HepG2 (cell line): ENCODE data around the gene NPB. TPM values are rescaled to one million over a fixed set of nuclear protein-coding genes. Genes with fewer than 3 reads are reported as not detected.

Experiments
- ERF ChIP-seq: IDR thresholded peaks from 2 replicates; pipeline ENCODE4 v1.6.1; 2018; ENCODE audit warnings: missing biosample characterization, missing genetic modification reagents
- FLYWCH1 ChIP-seq: sonication (generic); formaldehyde crosslinking; IDR thresholded peaks from 2 replicates; pipeline ENCODE4 v1.8.1; 2023; ENCODE audit warnings: mild to moderate bottlenecking, missing genetic modification reagents
- HOXA9 ChIP-seq: sonication (generic); formaldehyde crosslinking; IDR thresholded peaks from 2 replicates; pipeline ENCODE4 v1.8.1; 2022; ENCODE audit warnings: missing genetic modification reagents, mild to moderate bottlenecking, moderate library complexity, borderline replicate concordance
- MLLT10 ChIP-seq: sonication (generic); formaldehyde crosslinking; IDR thresholded peaks from 2 replicates; pipeline ENCODE4 v1.4.0; 2020; ENCODE audit warnings: missing genetic modification reagents
- SIN3B ChIP-seq: fragments of 150-350 bp; IDR thresholded peaks from 2 replicates; pipeline ENCODE4 v1.6.1; 2014; ENCODE audit warnings: low read length
- ZNF350 ChIP-seq: sonication (generic); formaldehyde crosslinking; IDR thresholded peaks from 2 replicates; pipeline ENCODE4 v1.4.0; 2020; ENCODE audit warnings: mild to moderate bottlenecking, low read depth, missing genetic modification reagents, borderline replicate concordance
- ZNF446 ChIP-seq: sonication (generic); formaldehyde crosslinking; IDR thresholded peaks from 2 replicates; pipeline ENCODE4 v1.5.0; 2020; ENCODE audit warnings: mild to moderate bottlenecking, missing genetic modification reagents
- ZNF563 ChIP-seq: sonication (generic); formaldehyde crosslinking; IDR thresholded peaks from 2 replicates; pipeline ENCODE4 v1.8.0; 2022; ENCODE audit warnings: mild to moderate bottlenecking, moderate library complexity, missing genetic modification reagents
- ZNF564 ChIP-seq: sonication (generic); formaldehyde crosslinking; IDR thresholded peaks from 2 replicates; pipeline ENCODE4 v1.8.1; 2023; ENCODE audit warnings: mild to moderate bottlenecking, missing genetic modification reagents
- ZNF615 ChIP-seq: sonication (generic); formaldehyde crosslinking; IDR thresholded peaks from 2 replicates; pipeline ENCODE4 v1.5.0; 2020; ENCODE audit warnings: mild to moderate bottlenecking, missing genetic modification reagents, borderline replicate concordance
- ZNF616 ChIP-seq: sonication (generic); formaldehyde crosslinking; IDR thresholded peaks from 2 replicates; pipeline ENCODE4 v1.5.0; 2020; ENCODE audit warnings: low read depth, mild to moderate bottlenecking, missing genetic modification reagents
- polyA plus RNA-seq, 8 experiments: library from polyadenylated mRNA; depleted of rRNA in 3 of 8; stranded (reverse) in 7 of 8; unstranded in 1 of 8; fragments of >200 nt; fragmentation: Illumina TruSeq in 4 of 8; extraction: Trizol in 4 of 8; gene quantifications; 2 replicates each; pipeline versions ENCODE4 v1.2.1 to v1.2.3, GENCODE V29; 2011 to 2016; ENCODE audit warnings: low read depth in 4 of 8, missing spikeins in 1 of 8, mixed read lengths in 1 of 8; ENCODE audit not compliant: insufficient read depth in 1 of 8
- total RNA-seq, 5 experiments: library from RNA; depleted of rRNA; stranded (reverse); fragments of >200 nt; fragmentation: Illumina TruSeq; extraction: Trizol; gene quantifications; 2 replicates each; pipeline ENCODE4 v1.2.3, GENCODE V29; 2016; ENCODE audit warnings: low read depth in 1 of 5
- TF ChIP-seq, protein P1 (sequence below): IDR thresholded peaks from 2 replicates; pipeline ENCODE4 v1.6.1; 2012; ENCODE audit warnings: inconsistent platforms
- TF ChIP-seq, protein P2 (sequence below): sonication (generic); formaldehyde crosslinking; IDR thresholded peaks from 2 replicates; pipeline ENCODE4 v1.5.0; 2020; ENCODE audit warnings: mild to moderate bottlenecking, missing genetic modification reagents
- TF ChIP-seq, protein P3 (sequence below): sonication (generic); formaldehyde crosslinking; IDR thresholded peaks from 2 replicates; pipeline ENCODE4 v1.5.0; 2020; ENCODE audit warnings: missing genetic modification reagents, mild to moderate bottlenecking, borderline replicate concordance
- TF ChIP-seq, protein P4 (sequence below): sonication (generic); formaldehyde crosslinking; IDR thresholded peaks from 2 replicates; pipeline ENCODE4 v1.8.0; 2022; ENCODE audit warnings: mild to moderate bottlenecking, missing genetic modification reagents, borderline replicate concordance
- TF ChIP-seq, protein P5 (sequence below): sonication (generic); formaldehyde crosslinking; conservative IDR thresholded peaks from 2 replicates; pipeline ENCODE4 v1.4.0; 2020; ENCODE audit warnings: mild to moderate bottlenecking, missing genetic modification reagents, moderate library complexity
- TF ChIP-seq, protein P6 (sequence below), 2 experiments: fragments of 450-650 bp in 1 of 2; sonication (generic) in 1 of 2; formaldehyde crosslinking; IDR thresholded peaks; 2 replicates each; pipeline versions ENCODE4 v1.5.0 to v1.8.0; 2020 to 2022; ENCODE audit warnings: mild to moderate bottlenecking in 1 of 2, missing genetic modification reagents in 1 of 2

The NPB gene
- total and polyA plus RNA-seq, 2 of the 13 experiments (the other 11 are each of a cell fraction or from before 2014, with no cell fraction given) = 0.11 to 0.93 TPM

DNA sequence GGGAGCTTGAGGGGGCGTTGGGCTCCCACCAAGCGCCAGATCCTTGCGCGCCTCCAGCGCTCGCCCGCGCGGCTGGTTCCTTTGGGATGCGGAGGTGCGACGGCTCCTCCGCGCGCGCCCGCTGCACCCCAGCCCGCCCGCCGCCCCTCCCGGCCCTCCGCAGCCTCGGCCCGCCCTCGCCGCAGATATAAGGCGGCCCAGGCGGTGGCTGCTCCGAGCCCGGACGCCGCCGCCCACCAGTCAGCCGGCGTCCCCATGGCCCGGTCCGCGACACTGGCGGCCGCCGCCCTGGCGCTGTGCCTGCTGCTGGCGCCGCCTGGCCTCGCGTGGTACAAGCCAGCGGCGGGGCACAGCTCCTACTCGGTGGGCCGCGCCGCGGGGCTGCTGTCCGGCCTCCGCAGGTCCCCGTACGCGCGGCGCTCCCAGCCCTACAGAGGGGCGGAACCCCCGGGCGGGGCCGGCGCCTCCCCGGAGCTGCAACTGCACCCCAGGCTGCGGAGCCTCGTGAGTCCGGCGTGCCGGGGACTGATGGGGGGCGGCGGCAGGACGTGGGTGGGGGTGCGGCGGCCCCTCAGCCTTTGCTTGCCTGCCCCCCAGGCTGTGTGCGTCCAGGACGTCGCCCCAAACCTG lies at the start of gene NPB (continued):
- no peak for TF ChIP-seq MLLT10
- TF ChIP-seq ZNF350 (CRISPR knock-in tag) = no peak
- TF ChIP-seq ERF (CRISPR knock-in tag) = no peak
- TF ChIP-seq, protein P1, sequence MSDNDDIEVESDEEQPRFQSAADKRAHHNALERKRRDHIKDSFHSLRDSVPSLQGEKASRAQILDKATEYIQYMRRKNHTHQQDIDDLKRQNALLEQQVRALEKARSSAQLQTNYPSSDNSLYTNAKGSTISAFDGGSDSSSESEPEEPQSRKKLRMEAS = peak; percentile 53
- TF ChIP-seq, protein P2, sequence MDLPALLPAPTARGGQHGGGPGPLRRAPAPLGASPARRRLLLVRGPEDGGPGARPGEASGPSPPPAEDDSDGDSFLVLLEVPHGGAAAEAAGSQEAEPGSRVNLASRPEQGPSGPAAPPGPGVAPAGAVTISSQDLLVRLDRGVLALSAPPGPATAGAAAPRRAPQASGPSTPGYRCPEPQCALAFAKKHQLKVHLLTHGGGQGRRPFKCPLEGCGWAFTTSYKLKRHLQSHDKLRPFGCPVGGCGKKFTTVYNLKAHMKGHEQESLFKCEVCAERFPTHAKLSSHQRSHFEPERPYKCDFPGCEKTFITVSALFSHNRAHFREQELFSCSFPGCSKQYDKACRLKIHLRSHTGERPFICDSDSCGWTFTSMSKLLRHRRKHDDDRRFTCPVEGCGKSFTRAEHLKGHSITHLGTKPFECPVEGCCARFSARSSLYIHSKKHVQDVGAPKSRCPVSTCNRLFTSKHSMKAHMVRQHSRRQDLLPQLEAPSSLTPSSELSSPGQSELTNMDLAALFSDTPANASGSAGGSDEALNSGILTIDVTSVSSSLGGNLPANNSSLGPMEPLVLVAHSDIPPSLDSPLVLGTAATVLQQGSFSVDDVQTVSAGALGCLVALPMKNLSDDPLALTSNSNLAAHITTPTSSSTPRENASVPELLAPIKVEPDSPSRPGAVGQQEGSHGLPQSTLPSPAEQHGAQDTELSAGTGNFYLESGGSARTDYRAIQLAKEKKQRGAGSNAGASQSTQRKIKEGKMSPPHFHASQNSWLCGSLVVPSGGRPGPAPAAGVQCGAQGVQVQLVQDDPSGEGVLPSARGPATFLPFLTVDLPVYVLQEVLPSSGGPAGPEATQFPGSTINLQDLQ (CRISPR knock-in tag) = peak; percentile 36; the same call in 1 of the 2 replicates
- TF ChIP-seq ZNF446 (CRISPR knock-in tag) = peak; percentile 91
- TF ChIP-seq FLYWCH1 (CRISPR knock-in tag) = peak; percentile 80
- peak; percentile 63 for TF ChIP-seq ZNF563 (CRISPR knock-in tag)
- TF ChIP-seq, protein P3, sequence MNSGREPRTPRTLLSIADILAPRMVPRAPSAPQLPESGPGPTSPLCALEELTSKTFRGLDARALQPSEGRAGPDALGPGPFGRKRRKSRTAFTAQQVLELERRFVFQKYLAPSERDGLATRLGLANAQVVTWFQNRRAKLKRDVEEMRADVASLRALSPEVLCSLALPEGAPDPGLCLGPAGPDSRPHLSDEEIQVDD (CRISPR knock-in tag) = peak; percentile 63; the same call in 1 of the 2 replicates
- TF ChIP-seq ZNF564 (CRISPR knock-in tag) = no peak
- peak; percentile 25; the same call in 1 of the 2 replicates for TF ChIP-seq ZNF616
- peak; percentile 87 for TF ChIP-seq HOXA9 (CRISPR knock-in tag)
- TF ChIP-seq, protein P4, sequence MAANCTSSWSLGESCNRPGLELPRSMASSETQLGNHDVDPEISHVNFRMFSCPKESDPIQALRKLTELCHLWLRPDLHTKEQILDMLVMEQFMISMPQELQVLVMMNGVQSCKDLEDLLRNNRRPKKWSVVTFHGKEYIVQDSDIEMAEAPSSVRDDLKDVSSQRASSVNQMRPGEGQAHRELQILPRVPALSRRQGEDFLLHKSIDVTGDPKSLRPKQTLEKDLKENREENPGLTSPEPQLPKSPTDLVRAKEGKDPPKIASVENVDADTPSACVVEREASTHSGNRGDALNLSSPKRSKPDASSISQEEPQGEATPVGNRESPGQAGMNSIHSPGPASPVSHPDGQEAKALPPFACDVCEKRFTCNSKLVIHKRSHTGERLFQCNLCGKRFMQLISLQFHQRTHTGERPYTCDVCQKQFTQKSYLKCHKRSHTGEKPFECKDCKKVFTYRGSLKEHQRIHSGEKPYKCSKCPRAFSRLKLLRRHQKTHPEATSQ = peak; percentile 52; the same call in 1 of the 2 replicates
- TF ChIP-seq, protein P5, sequence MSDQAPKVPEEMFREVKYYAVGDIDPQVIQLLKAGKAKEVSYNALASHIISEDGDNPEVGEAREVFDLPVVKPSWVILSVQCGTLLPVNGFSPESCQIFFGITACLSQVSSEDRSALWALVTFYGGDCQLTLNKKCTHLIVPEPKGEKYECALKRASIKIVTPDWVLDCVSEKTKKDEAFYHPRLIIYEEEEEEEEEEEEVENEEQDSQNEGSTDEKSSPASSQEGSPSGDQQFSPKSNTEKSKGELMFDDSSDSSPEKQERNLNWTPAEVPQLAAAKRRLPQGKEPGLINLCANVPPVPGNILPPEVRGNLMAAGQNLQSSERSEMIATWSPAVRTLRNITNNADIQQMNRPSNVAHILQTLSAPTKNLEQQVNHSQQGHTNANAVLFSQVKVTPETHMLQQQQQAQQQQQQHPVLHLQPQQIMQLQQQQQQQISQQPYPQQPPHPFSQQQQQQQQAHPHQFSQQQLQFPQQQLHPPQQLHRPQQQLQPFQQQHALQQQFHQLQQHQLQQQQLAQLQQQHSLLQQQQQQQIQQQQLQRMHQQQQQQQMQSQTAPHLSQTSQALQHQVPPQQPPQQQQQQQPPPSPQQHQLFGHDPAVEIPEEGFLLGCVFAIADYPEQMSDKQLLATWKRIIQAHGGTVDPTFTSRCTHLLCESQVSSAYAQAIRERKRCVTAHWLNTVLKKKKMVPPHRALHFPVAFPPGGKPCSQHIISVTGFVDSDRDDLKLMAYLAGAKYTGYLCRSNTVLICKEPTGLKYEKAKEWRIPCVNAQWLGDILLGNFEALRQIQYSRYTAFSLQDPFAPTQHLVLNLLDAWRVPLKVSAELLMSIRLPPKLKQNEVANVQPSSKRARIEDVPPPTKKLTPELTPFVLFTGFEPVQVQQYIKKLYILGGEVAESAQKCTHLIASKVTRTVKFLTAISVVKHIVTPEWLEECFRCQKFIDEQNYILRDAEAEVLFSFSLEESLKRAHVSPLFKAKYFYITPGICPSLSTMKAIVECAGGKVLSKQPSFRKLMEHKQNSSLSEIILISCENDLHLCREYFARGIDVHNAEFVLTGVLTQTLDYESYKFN (CRISPR knock-in tag) = no peak
- no peak for TF ChIP-seq SIN3B
- TF ChIP-seq ZNF615 (CRISPR knock-in tag) = 0 out of 2 replicates have a peak, but pooled peaks have one; percentile 43
- TF ChIP-seq, protein P6, sequence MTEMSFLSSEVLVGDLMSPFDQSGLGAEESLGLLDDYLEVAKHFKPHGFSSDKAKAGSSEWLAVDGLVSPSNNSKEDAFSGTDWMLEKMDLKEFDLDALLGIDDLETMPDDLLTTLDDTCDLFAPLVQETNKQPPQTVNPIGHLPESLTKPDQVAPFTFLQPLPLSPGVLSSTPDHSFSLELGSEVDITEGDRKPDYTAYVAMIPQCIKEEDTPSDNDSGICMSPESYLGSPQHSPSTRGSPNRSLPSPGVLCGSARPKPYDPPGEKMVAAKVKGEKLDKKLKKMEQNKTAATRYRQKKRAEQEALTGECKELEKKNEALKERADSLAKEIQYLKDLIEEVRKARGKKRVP (CRISPR knock-in tag; IDR thresholded peaks at IDR 0.05) = 0 out of 4 replicates have a peak, but pooled peaks of 1 of the 2 experiments have one; percentile 24
